Stomach (tissue), 4 donors: ENCODE results near the gene ARID1B.

ENCODE experiments used
- CTCF ChIP-seq, 7 experiments: fragments of 450-650 bp in 4 of 7; fragments of 200-600 bp in 3 of 7; sonication (generic) in 3 of 7; IDR thresholded peaks; one replicate each; pipeline ENCODE4 v1.5.1; 2016 to 2019; ENCODE audit warnings: antibody characterized with exemption in 7 of 7, control low read depth in 2 of 7, mild to moderate bottlenecking in 1 of 7
- EP300 ChIP-seq: sonication (generic); formaldehyde crosslinking; IDR thresholded peaks from one replicate; pipeline ENCODE4 v1.6.1; 2017; ENCODE audit warnings: antibody characterized with exemption
- POLR2A ChIP-seq, 4 donors: fragments of 450-650 bp; IDR thresholded peaks; one replicate each; pipeline ENCODE4 v1.6.1; 2016; ENCODE audit warnings: antibody characterized with exemption in 4 of 4, control low read depth in 2 of 4, mild to moderate bottlenecking in 1 of 4, moderate library complexity in 1 of 4
- POLR2AphosphoS5 ChIP-seq, 3 donors: sonication (generic); formaldehyde crosslinking; IDR thresholded peaks; one replicate each; pipeline ENCODE4 v1.6.1; 2016; ENCODE audit warnings: antibody characterized with exemption in 3 of 3

GRCh38 chr6:156879186-156879585 is 102.0 kb downstream of the ARID1B start:
- no peak for TF ChIP-seq POLR2AphosphoS5 (IDR thresholded peaks at IDR 0.05)
- TF ChIP-seq CTCF (IDR thresholded peaks at IDR 0.05) = no peak
- no peak for TF ChIP-seq POLR2A (IDR thresholded peaks at IDR 0.05)
- TF ChIP-seq EP300 = no peak
